DMS 273 (cell line): Measurements from ENCODE around the gene DCDC2C.
A peak's percentile ranks its signal among the peaks of the same experiment; 100 is the strongest.
"Not testable (repeated sequence)": the region's sequence is repeated elsewhere in the genome, so short reads cannot be mapped to it uniquely, and the experiment has no call there.

ENCODE experiments used
- DNase-seq: peaks from one replicate; lab custom pipeline; 2025; ENCODE audit not compliant: unreplicated experiment; lab: John Stamatoyannopoulos, UW

DCDC2C gene

GRCh38 chr2:3703236-3703756 is at the start of gene DCDC2C:
TSS of gene DCDC2C (plus strand) at chr2:3703575. CDS start at chr2:3703752, 177 bp downstream.
- no peak for DNase-seq

- DNase-seq: no peak
Measured at GRCh38 chr2:3654011-3654410, 49.4 kb upstream of the DCDC2C start.

GRCh38 chr2:3654531-3655225 is 48.7 kb upstream of the DCDC2C start:
- no peak for DNase-seq

GRCh38 chr2:3655871-3656761 is 47.3 kb upstream of the DCDC2C start:
- no peak for DNase-seq

- DNase-seq: peak; percentile 38
Measured at GRCh38 chr2:3656762-3657721, 46.3 kb upstream of the DCDC2C start.

GRCh38 chr2:3657881-3658280 is 45.5 kb upstream of the DCDC2C start, which contains the start of gene ALLC:
TSS of gene ALLC (plus strand) at chr2:3658200. CDS start at chr2:3671158, 12,958 bp downstream.
- DNase-seq: no peak

GRCh38 chr2:3659447-3660432 is 43.6 kb upstream of the DCDC2C start:
- peak; percentile 39 for DNase-seq

- DNase-seq: not testable (repeated sequence)
Measured at GRCh38 chr2:3660640-3661039, 42.7 kb upstream of the DCDC2C start.

- DNase-seq: no peak
Measured at GRCh38 chr2:3661149-3661660, 42.2 kb upstream of the DCDC2C start.

- no peak for DNase-seq
Measured at GRCh38 chr2:3662239-3662638, 41.1 kb upstream of the DCDC2C start.

GRCh38 chr2:3664118-3664517 is 39.3 kb upstream of the DCDC2C start:
- no peak for DNase-seq

- DNase-seq: no peak
Measured at GRCh38 chr2:3664925-3665324, 38.5 kb upstream of the DCDC2C start.

GRCh38 chr2:3665886-3666612 is 37.3 kb upstream of the DCDC2C start:
- DNase-seq: no peak

- DNase-seq: no peak
Measured at GRCh38 chr2:3666613-3666975, 36.8 kb upstream of the DCDC2C start.

- peak; percentile 50 for DNase-seq
Measured at GRCh38 chr2:3667151-3667631, 36.2 kb upstream of the DCDC2C start.

GRCh38 chr2:3669656-3670055 is 33.7 kb upstream of the DCDC2C start:
- no peak for DNase-seq

GRCh38 chr2:3670376-3670775 is 33.0 kb upstream of the DCDC2C start:
- no peak for DNase-seq

- DNase-seq: no peak
Measured at GRCh38 chr2:3670941-3671340, 32.4 kb upstream of the DCDC2C start.
